HG02973 (cell line): ENCODE data around the gene DBX1.

Experiments used
- ATAC-seq: cut with Tn5 transposase; IDR thresholded peaks from one replicate; pipeline ENCODE4 v1.9.1; 2021; ENCODE audit warnings: moderate library complexity; ENCODE audit not compliant: unreplicated experiment

DBX1 gene

DNA sequence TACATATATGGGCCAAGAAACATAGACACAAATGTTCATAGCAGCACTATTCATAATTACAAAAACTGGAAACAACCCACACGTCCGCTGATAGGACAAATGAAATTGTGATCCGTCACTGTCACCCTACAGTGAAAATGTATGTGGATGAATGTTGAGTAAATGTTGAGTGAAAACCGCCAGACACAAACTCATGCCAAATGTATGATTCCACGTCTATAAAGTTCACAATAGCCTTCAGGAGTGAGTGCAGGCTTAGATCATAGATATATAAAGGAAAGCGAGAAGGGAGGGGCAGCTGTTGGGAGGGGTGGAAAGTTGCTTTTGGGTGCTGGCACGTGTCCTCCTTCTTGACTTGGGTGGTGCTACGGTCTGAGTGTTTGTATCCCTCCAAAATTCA lies 33.6 kb downstream of the DBX1 start:
- no peak for ATAC-seq

DNA sequence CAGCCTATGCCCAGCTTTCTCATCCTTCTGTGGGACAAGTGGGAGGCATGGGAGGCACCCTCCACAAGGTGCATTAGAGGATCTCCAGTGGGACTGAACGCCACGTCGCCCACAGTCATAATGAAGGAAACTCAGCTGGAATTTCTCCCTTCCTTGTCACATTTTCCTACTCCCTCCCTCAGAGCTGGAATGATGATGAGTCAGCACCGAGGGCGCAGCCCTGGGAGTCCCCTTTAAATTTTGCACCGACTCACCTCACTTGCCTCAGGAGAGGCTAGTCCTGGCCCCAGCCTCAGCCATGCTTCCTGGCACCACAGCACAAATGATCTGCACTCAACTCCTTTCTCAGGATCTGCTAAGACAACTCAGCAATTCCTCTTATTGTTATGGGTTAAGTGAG lies 34.3 kb downstream of the DBX1 start:
- no peak for ATAC-seq

DNA sequence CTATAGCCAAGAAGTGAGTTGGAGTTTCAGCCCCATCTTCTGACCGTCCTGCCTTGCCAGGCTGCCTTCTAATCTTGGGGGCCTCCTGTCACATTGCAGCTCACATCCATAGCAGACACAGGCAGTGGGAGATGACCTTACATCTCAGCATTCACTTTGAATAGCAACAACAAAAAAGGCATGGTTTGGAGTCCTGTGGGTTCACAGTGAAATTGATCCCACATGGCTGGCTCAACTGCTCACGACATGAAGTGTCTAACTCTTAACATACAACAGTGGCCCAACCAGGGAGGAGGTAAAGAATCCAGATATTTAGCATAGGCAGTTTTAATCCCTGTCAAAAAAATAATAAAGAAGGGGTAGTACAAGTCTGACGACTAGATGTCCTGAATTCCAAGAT lies 38.1 kb downstream of the DBX1 start:
- no peak for ATAC-seq

DNA sequence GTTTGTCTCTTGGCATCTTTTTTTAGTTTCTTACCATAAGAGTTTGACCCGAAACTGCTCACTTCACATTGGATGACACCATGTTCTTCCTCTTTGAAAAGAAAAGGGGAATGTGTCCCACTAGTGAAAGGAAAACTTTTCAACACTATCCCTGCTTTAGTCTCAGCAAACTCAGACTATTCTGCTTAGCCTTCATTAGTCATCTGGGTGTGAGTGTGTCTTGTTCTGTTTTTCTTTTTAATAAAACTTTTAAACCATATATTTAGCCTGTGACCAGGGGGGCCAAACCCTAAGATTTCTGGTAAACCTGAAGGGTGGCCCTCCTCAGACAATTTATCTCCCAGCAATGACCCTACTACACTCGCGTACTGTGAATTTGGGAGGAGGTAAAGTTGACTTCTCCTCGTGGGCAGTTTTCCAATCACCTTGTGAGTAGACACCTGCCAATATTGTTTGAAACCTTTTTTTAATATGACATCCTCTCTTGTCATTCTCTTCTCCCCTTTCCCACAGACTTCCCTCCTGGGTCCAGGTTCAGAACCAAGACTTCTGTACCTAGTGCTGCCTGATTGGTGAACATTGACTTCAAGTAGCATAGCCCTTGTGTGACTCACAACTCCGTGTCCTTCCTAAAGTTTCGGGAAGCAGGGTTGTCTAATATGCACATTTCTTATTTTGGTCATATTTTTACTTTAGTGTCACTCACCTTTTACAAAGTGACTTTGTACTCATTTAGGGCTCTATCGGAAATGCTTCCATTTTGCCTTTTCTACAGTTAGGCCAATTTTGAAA lies 39.9 kb downstream of the DBX1 start:
- ATAC-seq, result no peak

DNA sequence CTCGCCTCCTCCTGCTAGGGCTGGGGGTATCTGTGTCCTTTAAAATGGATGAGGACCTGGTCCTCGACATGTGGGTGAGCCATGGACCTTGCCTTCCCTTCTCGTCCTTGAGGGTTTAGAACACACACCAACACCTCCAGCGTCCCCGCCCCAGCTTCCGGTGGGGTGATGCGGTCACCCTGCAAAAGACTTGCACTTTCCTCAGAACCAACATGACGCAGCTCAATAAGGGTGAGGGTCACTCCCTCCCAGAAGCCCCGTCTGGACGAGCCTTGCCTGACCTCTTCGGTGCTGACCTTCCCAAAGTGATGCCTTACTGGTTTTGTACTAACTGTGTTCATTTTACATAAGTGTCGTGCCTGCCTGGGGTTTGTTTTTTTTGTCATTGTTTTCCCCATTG lies 41.0 kb downstream of the DBX1 start:
- ATAC-seq, result no peak

DNA sequence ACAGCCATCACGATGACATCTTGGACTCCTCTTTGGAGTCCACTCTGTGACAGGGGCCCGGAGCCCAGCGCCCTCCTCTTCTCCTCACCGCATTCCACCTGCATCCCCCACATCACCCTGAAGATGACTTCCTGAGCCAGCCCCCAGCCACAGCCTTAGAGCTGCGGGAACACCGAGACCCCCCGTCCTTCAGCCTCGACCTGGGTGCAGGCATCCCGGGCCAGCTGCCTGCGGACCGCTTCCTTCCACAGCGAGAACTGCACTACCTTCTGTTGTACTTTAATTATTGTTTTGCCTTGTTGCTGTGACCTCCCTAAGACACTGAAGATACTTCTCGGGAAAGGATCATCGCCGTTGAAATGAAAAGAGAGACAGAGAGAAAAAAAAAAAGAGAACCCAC lies 42.1 kb downstream of the DBX1 start:
- no peak for ATAC-seq

DNA sequence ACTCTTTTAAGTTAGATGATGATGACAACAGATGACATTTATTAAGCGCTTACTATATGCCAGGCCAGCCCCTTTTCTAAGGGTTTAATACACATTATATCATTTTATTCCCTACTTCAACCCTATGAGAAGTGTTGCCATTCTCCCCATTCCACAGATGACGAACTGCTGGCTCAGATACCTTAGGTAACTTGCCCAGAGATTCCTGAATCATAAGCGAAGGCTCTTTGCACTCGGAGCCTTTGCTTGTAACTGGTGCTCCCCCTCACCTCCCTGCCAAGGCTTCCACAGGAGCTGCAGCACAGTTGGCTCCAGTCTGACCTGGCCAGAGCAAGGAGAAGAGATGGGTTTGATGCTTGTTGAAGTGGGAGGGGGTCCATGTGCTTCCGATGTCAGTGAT lies 43.0 kb downstream of the DBX1 start:
- ATAC-seq, result no peak

DNA sequence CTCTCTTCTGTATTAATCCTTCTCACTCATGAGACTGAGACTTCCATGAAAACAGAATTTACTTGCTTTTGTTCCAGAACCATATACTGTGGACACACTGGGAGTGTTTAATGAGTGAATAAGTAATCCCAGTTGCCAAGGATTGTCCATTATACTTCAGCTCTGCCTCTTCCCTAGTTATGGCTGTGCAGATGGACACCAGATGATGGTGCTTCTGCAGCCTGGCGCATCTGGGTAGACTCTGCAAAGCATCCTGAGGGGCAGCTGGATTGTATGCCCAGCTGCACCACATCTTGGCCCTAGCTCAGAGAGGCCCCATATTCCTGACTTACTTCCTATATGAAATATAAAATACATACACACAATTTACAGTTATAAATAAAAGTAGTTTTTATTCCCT lies 43.5 kb downstream of the DBX1 start:
- no peak for ATAC-seq

DNA sequence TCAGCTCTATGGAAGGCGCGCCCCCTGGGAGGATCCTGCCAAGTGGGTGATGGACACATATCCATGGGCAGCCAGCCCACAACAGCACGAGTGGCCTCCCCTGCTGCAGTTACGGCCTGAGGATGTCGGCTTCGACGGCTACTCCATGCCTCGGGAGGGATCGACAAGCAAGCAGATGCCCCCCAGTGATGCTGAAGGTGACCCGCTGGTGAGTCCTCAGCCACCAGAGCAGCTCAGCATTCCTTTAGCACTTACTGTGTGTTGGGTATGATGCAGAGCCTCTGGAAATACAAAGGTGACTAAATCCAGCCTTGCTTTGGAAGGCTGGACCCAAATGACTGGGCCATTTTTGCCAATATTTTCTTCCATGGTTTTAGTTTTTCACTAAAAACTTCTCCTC lies 45.7 kb downstream of the DBX1 start:
- no peak for ATAC-seq

DNA sequence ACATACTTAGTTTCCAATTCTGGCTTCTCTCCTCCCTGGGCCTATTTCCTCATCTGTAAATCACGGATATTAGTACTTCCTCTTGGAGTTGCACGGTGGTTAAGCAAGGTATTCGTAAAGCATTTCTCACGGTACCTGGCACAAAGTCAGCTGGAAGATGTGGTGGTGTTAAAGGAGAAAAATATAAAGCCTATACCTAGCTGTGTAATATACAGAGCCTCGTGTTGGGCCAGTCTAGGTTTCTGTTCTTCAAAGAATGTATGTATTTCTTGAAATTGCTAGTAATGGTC lies 47.2 kb downstream of the DBX1 start:
- no peak for ATAC-seq

DNA sequence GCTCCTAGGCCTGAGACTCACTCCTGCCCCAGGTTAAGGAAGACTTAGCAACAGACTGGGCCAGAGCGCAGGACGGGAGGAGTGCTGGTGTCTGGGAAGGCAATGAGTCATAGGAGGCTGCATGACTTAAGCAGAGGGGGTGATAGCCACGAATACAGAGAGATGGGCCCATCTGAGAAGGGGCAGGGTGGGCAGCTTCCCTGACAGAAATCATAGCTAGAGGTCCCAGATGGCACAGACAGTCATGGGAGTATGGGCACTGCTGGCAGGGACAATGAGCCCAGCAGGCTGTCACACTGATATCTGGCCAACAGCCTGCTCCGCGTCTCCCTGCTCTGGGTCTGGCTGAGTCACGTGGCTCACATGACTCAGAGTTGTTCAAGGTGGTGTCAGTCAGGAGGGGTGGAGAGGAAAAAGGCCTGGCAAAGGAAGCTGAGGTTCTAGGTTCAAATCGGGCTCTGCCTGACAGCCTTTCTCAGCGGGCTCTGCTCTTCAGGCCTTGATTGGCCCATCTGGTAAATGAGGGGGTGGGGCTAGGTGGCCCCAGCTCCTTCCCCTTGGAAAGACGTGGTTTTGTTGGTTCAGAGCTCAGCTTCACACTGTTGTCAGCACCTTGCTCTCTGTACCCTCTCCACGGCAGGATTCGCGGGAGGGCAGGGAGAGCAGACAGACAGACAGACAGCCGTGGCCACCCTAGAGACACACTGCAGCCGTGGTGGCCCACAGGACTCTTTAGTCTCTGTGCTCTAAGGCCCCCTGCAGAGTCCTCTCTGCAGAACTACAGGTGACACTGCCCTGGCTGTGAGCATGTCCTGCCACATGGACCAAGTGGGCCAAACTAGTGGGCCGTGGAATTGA lies 47.8 kb downstream of the DBX1 start:
- ATAC-seq, result no peak

DNA sequence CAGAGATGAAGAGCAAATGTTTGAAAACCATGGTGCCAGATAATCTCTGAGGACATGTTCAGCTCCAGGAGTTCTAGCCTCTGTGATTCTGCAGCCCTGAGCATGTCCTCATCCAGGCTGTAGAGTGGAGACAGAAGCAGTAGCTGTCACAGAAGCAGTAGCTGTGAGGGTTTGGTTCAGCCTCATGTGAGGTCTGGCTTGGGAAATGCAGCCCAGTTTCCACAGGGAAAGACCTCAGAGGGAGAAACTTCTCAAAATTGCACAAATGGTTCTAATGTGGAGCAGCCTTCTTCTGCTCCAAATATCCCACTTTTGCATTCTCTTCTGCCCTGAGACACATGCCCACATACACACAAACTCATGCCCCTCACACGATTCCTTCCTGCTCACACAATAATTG lies 48.4 kb downstream of the DBX1 start:
- no peak for ATAC-seq

DNA sequence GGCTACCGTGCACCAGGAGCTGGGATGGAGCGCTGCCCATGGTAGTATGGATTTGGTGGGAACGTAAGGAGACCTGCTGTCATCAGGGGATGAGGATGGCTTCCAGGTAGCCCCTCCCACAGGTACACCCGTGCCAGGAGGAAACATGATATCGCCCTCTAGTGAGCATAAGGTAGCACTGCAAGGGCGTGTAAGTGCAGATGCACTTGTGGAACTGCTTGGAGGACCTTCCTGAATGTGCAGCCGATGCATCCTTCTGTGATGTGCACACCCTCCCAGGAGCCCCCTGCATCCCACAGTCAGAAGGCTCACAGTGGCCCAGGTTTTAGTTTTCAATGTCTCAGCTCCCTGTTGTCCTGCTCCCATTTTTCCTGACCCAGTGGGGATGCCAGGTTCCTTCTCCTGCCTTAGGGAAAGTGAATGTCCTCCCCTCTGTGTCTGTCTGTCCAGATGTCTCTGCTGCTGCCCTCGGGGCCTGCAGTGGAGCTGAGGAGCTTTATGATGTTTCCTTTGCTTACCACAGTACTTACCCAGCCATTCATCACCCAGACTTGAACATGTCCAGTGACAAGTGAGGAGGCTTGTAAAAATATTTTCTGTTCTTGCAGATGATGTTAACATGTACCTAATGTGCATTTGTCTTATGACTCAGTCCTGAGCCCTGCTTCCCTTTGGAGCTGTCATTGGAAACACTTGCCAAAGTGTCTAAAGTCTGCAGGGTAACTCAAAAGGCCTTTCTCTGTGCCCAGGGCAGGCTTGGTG lies 49.2 kb downstream of the DBX1 start:
- peak; percentile 90 for ATAC-seq

DNA sequence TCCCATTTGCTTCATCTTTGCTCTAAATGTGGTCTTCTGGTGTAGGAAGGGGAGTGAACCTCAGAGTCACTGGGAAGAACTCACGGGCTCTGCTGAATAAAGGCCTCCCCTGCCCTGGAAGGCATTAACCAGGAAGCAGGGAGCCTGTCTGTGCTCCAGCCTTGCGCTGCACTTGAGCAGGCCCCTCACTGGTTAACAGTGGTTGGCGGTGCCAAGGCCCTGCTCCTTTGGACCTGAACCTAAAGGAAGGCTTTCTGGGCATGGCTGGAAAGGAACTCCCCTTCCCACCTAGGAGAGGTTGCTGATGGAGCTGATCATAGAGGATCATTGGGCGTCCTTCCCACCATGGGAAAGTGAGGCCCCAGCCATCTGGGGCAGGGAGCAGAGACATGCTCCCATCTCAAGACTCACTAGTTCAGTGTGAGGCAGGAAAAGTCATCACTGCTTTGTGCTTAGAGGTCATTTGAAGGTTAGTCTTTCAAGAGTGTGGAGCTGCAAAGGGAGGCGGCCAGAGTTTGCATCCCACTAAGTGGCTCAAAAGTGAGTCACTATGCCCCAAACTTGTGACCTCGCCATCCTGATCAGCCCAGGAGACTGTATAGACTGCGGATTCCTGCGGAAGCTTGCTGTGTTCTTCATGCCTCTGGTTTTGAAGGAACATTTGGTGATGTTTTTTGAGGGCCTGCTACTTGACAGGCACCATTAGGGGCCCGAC lies 50.4 kb downstream of the DBX1 start:
- ATAC-seq, result no peak
